Osteoblast (primary cell): Measurements from ENCODE around the gene SLC41A3. TPM values are rescaled to one million over a fixed set of nuclear protein-coding genes. Genes with fewer than 3 reads are reported as not detected.
A peak's percentile ranks its signal among the peaks of the same experiment; 100 is the strongest.

ENCODE experiments used
- DNase-seq: peaks from one replicate; pipeline ENCODE4 v3.0.0; 2011; ENCODE audit warnings: low spot score, mixed read lengths; ENCODE audit not compliant: insufficient read length; ENCODE audit errors: missing footprints
- H2AFZ ChIP-seq: 2 replicates; pipeline ENCODE4 v1.6.0; 2011; ENCODE audit warnings: mild to moderate bottlenecking, low read length
- H3K27ac ChIP-seq: 2 replicates; pipeline ENCODE4 v1.5.1; 2011; ENCODE audit warnings: mild to moderate bottlenecking, low read depth, low read length, moderate library complexity
- H3K27me3 ChIP-seq: 2 replicates; pipeline ENCODE4 v1.6.0; 2012; ENCODE audit warnings: mild to moderate bottlenecking, control low read depth, inconsistent platforms, low read length, moderate library complexity; ENCODE audit not compliant: insufficient read depth
- H3K36me3 ChIP-seq: 2 replicates; pipeline ENCODE4 v1.5.1; 2011; ENCODE audit warnings: mild to moderate bottlenecking, low read length, control low read depth, moderate library complexity; ENCODE audit not compliant: insufficient read depth
- H3K4me1 ChIP-seq: 2 replicates; pipeline ENCODE4 v1.5.1; 2011; ENCODE audit warnings: mild to moderate bottlenecking, low read length, control low read depth, moderate library complexity; ENCODE audit not compliant: insufficient read depth
- H3K4me2 ChIP-seq: 2 replicates; pipeline ENCODE4 v1.6.0; 2011; ENCODE audit warnings: mild to moderate bottlenecking, low read length; ENCODE audit not compliant: insufficient read depth
- H3K4me3 ChIP-seq: fragments of 200-600 bp; sonication (generic); 3 replicates; pipeline ENCODE4 v1.5.1; 2012; ENCODE audit warnings: mild to moderate bottlenecking, low read length, inconsistent platforms; ENCODE audit not compliant: insufficient read depth
- H3K79me2 ChIP-seq: 2 replicates; pipeline ENCODE4 v1.6.0; 2012; ENCODE audit warnings: mild to moderate bottlenecking, low read length, control low read depth, inconsistent platforms; ENCODE audit not compliant: insufficient read depth
- H3K9me3 ChIP-seq: 2 replicates; pipeline ENCODE4 v1.5.1; 2011; ENCODE audit warnings: low read depth, low read length, control low read depth
- H4K20me1 ChIP-seq: 2 replicates; pipeline ENCODE4 v1.6.0; 2012; ENCODE audit warnings: mild to moderate bottlenecking, low read length, control low read depth; ENCODE audit not compliant: insufficient read depth
- CTCF ChIP-seq: IDR thresholded peaks from 2 replicates; pipeline ENCODE4 v1.5.1; 2011; ENCODE audit warnings: mild to moderate bottlenecking, low read depth, low read length, moderate library complexity; ENCODE audit errors: extremely low read depth
- total RNA-seq: library from RNA; depleted of rRNA; stranded (reverse); fragments of >200 nt; gene quantifications from 2 replicates; pipeline ENCODE4 v1.2.3, GENCODE V29; 2012

SLC41A3 gene
- total RNA-seq, 1 donor, result 59.4 TPM

- H4K20me1 ChIP-seq, result no peaks in the 10 kb centered on the region
- H3K79me2 ChIP-seq, result no peaks in the 10 kb centered on the region
- H3K27ac ChIP-seq, result no peak overlapping the region
- H3K27me3 ChIP-seq, result no peaks in the 10 kb centered on the region
- TF ChIP-seq CTCF, result no peak
- no peak overlapping the region for H2AFZ ChIP-seq
- DNase-seq, result no peak
- H3K4me3 ChIP-seq, result no peak overlapping the region
- H3K9me3 ChIP-seq, result no peaks in the 10 kb centered on the region
- H3K36me3 ChIP-seq, result no peaks in the 10 kb centered on the region
- no peak overlapping the region for H3K4me2 ChIP-seq
- H3K4me1 ChIP-seq, result peaks cover under 1% of the 10 kb centered on the region
Measured at GRCh38 chr3:126107957-126108675, 24.2 kb upstream of the SLC41A3 start.

GRCh38 chr3:126107203-126107939 lies 23.4 kb upstream of the SLC41A3 start:
- Histone ChIP-seq H3K4me3 (no peak overlapping the region), H4K20me1 (no peaks in the 10 kb centered on the region), H2AFZ (no peak overlapping the region), H3K4me2 (no peak overlapping the region), H3K27me3 (no peaks in the 10 kb centered on the region), H3K4me1 (peaks cover 8% of the 10 kb centered on the region), H3K9me3 (no peaks in the 10 kb centered on the region), H3K36me3 (no peaks in the 10 kb centered on the region), H3K79me2 (no peaks in the 10 kb centered on the region), H3K27ac (no peak overlapping the region)
- no peak for TF ChIP-seq CTCF
- DNase-seq, result no peak

- DNase-seq, result peak; percentile 71
- H3K4me1 ChIP-seq, result peaks cover 16% of the 10 kb centered on the region
- no peaks in the 10 kb centered on the region for H3K9me3 ChIP-seq
- no peaks in the 10 kb centered on the region for H3K36me3 ChIP-seq
- no peaks in the 10 kb centered on the region for H4K20me1 ChIP-seq
- no peaks in the 10 kb centered on the region for H3K27me3 ChIP-seq
- no peak overlapping the region for H3K4me2 ChIP-seq
- no peak overlapping the region for H2AFZ ChIP-seq
- H3K27ac ChIP-seq, result no peak overlapping the region
- no peak for TF ChIP-seq CTCF
- no peak overlapping the region for H3K4me3 ChIP-seq
- H3K79me2 ChIP-seq, result no peaks in the 10 kb centered on the region
Measured at GRCh38 chr3:126106336-126107202, 22.6 kb upstream of the SLC41A3 start.
